Stimulated activated CD8-positive, alpha-beta memory T cell treated with anti-CD3 and anti-CD28 coated beads, Interleukin-7, amount 100 ng/mL, for 1 hour (primary cell): ENCODE results near the gene AGFG2.
"Not testable (repeated sequence)": the region's sequence is repeated elsewhere in the genome, so short reads cannot be mapped to it uniquely, and the experiment has no call there.

Experiments
- DNase-seq, 2 donors: peaks; one replicate each; pipeline ENCODE4 v3.0.0-alpha.2; 2020; ENCODE audit warnings: low read depth in 2 of 2

Gene AGFG2

GRCh38 chr7:100548446-100548845, 9.4 kb downstream of the AGFG2 start:
- DNase-seq, result not testable (repeated sequence)

- no peak for DNase-seq
Observed at GRCh38 chr7:100552532-100552931, 13.5 kb downstream of the AGFG2 start.

DNA sequence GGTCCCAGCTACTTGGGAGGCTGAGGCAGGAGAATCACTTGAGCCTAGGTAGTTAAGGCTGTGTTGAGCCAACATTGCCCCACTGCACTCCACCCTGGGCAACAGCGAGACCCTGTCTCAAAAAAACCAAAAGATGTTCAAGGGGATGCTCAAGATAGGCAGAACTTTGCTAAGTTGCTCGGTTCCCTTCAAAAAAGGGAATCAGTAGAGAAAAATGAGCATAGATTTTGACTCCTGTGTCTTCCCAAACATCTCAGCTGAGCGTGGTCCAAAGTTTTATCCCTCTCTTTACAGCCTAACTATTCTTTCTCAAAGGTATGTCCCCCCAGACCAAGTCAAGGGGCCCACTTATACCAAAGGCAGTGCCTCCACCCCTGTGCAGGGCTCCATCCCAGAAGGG, 14.0 kb downstream of the AGFG2 start:
- no peak for DNase-seq

GRCh38 chr7:100555701-100556100, 16.7 kb downstream of the AGFG2 start:
- DNase-seq, result no peak

GRCh38 chr7:100556541-100556940, 17.5 kb downstream of the AGFG2 start:
- DNase-seq, result no peak

DNA sequence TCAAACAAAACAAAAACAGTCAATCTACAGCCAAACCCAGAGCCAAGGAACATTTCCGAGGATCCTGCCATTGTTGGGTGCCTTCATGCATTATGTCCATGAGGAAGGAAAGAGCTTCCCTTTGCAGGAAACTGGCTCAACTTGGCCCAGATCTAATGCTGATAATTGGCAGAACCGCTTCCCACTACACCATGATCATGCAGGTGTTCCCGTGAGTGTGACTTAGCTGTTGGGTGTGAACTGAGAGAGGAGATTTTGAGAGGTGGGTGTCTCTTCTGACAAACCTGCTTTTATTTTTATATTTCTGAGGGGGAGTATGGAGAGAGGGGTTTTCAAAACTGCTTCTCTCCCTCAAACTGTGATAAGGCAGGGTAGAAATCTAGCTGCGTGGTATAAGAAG, 20.1 kb downstream of the AGFG2 start:
- no peak for DNase-seq

- DNase-seq, result no peak
Observed at GRCh38 chr7:100561491-100562194, 22.6 kb downstream of the AGFG2 start.

DNA sequence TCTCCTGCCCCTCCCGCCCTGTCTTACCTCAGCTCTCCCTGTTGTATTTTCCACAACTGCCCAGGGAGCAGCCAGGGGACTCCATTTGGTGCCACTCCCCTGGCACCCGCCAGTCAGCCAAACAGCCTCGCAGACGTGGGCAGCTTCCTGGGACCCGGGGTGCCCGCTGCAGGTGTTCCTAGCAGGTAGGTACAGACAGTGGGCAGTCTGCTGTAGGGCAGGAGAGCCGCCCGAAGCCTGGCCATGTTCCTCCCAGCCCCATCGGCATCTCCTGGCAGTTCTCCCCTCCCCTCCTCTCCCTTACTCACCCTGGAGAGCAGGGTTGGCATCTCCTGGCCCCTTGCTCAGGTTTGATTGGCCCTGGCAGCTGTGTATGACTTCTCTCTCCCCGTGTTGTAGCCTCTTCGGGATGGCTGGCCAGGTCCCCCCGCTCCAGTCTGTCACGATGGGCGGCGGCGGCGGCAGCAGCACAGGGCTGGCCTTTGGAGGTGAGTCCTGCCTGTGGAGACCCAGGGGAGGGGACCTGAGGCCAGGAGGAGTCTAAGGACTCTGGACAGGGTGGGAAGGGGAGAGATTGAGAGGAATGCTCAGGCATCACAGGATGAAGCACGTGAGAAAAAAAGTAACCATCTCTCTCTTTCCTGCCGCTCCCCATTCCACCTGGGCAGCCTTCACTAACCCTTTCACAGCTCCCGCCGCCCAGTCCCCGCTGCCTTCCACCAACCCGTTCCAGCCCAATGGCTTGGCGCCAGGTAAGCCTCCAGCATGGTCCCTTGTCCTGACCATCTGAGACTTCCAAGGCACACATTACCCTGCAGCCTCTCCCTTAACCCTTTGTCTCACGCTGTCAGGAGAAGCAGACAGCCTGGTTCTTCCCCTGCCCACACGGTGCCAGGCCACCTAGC, 23.4 kb downstream of the AGFG2 start:
- DNase-seq, result no peak

DNA sequence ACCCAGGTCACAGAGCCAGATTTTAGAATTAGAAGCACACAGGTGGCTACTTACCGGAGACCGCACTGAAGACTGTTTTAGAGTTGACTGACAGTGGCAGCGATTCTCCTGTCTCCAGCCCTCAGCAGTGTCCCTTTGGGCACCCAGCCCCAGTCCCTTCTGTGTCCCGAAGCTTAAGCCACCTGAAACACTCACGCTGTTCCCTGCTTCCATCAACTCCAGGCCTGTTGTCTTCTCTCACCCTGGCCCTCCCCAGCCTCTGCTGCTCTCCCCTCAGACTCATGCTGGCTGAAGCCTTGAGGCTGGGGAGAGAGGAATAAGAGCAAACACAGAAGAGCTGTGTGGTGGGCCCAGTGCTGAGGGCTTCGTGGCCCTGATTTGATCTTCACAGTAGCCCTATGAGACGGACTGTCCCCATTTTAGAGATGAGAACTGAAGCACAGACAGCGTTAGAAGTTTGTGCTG, 24.1 kb downstream of the AGFG2 start:
- DNase-seq, result no peak

GRCh38 chr7:100563809-100564400, 24.9 kb downstream of the AGFG2 start:
- peak; percentile 75 to 83 for DNase-seq

DNA sequence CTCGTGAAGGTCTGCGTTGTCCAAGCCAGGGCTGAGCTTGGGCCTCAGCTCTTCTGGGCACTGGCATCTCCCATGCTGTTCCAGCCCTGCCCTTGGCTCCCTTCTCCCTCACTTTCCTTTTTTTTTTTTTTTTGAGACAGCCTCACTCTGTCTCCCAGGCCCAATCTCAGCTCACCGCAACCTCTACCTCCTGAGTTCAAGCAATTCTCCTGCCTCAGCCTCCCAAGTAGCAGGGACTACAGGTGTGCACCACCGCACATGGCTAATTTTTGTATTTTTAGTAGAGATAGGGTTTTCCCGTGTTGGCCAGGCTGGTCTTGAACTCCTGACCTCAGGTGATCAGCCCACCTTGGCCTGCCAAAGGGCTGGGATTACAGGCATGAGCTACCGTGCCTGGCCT, 25.4 kb downstream of the AGFG2 start:
- not testable (repeated sequence) for DNase-seq

DNA sequence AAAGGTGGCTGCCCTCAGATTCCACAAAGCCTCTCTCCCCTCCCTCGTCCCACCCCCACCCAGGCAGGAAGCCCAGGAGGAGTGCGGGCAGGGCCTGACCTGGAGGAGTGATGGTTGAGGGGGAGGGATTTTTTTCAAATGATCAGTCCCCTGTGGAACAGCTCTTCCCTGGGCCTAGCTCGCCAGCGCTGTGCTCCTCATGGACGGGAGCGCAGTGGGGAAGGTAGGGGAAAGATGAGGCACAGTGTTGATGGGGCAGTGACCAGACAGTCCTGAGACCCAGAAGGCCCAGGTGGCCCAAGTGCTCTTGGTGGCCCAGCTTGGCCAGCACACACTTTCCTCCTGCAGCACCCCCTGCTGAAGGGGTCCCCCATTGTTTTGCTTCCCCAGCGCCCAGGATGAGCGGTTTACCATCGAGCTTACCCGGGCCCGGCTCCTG, 26.1 kb downstream of the AGFG2 start:
- DNase-seq, result no peak

DNA sequence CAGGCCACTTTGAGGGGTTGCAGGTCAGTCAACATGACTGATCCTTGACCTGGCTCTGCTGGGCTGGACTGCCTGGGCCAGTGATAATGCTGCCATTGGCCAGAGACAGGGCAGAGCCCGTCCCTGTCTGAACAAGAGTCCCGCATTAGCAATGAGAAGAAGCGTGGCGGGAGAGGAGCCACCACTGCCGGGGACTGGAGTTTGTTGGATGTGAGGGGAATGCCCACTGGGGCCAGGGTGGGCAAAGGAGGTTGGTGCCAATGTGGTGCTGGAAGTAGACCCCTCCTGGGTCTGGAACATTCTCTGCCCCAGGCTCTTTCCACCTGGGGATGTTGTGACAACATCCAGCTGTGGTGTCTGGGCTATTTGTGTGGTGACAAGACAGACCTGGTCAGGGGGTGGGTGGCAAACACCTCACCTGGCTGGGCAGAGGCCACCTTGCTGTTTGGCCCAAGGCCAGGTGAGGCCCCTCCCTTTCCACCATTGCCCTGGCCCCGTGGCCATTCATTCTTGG, 27.1 kb downstream of the AGFG2 start:
- DNase-seq, result no peak

GRCh38 chr7:100567031-100567730, 28.2 kb downstream of the AGFG2 start:
- DNase-seq, result no peak

DNA sequence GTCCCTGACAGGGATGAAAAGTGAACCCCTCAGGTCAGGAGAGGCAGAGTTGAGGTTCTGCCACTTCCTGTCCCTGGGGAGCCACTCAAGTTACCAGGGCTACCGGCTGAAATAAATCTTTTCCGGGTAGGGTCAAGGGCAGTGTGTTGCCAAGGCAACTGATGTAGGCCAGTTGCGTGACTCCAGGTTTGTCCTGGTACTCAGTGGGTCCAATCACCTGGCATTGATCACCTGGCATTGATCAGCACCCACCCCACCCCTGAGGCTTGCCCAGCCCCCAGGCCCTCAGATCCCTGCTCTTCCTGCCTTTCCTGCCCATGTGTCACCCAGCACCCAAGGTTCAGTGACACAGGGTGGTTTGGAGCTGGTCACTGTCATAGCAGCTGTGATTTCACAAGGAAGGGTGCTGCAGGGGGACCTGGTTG, 28.8 kb downstream of the AGFG2 start:
- DNase-seq, result no peak

- no peak for DNase-seq
Observed at GRCh38 chr7:100568176-100568895, 29.3 kb downstream of the AGFG2 start.

DNA sequence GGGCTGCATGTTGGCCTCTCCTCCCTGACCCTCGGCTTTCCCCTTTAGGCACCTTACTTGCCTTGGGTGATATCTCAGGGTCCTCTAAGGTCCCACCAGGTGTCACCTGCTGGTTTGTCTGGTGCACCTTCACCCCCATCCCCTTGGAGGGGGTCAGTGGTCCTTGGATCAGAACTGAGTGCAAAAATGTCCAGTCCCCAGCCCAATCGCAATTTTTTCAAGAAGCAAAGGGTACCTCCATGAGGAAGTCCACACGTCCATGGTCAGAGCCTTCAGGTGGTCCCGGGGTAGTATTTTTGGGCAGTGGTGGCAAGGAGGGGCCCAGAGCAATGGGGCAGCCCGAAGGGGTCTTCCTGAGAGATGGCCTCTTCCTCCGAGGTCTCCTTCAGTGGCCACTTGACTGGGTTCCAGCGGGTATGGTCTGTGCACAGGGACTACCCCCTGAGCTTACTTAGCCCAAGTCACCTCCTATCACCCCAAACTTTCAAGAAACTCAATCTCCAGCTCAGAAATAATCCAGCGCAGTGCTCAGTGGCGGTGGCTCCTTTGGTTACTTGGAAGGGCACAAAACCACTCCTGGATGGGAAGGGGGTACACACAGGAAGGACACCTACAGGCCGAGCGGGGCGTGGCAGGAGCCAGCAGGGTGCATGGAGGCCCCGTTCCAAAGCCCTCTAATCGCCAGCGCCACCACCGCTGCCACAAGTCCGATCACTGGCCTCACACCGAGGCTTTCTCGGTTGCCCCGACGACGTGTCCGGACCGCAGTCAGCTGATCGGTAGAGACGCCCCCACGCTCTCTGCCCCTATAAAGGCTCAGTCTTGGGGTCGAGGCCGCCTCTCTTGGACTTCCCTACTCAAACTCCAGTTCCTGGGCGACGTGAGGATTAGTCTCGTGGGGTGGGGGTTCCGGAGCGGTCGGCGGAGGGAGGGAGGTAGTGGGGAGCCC, 30.2 kb downstream of the AGFG2 start:
- no peak for DNase-seq

DNA sequence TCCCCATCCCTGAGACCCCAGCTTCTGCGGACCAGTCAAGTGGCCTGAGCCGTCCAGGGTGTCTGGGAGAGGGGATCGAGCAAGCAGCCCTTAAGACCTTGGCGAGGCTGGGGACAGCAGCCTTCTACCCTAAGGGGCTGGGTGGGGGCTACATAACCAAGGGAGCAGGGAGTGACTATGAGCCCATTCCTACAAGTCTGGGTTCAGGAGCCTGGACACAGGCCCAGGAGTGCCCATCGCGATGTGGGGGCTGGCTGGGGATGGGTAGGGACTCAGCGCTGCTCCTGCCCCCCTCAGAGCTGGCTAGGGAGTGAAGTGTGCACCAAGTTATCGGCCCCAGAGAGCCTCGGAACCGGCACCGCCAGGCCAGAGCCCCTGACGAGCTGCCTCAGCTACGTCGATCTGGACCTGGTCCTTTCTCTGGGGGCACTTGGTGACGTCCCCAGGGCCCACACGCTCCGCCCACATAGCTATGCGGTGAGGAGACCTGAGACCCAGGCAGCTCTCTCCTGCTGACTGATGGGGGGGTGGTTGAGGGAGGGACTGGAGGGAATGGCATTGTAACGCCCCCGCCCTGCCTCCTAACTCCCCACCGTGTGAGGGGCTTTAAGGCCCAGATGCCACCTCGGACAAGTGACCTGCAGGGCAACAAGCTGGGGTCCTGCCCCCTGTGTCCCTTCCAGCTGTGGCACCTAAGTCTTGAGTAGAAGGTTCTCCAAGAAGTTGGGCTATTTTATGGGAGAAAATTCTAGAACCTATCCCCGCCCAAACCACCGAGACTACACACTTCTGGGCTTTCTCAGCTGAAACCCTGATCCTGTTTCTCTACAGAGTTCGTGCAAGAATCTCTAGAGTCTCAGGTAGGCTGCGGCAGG, 32.2 kb downstream of the AGFG2 start:
- DNase-seq, result no peak

- DNase-seq, result no peak
Observed at GRCh38 chr7:100571829-100572116, 32.8 kb downstream of the AGFG2 start.
